ENCODE measurements around the gene MLLT3.

MLLT3 gene

GRCh38 chr9:20320921-20321320 is 301.4 kb downstream of the MLLT3 start:
- POLR2A ChIA-PET = interaction anchor here (0.6 kb wide), 1 partner anchor 81 kb away, joined by 3 read pairs; no protein-coding TSS in a partner anchor
- no peak for DNase-seq (ENCODE audit: extremely low spot score)
- CTCF ChIA-PET = no interaction called here
- TF ChIP-seq, protein P1, sequence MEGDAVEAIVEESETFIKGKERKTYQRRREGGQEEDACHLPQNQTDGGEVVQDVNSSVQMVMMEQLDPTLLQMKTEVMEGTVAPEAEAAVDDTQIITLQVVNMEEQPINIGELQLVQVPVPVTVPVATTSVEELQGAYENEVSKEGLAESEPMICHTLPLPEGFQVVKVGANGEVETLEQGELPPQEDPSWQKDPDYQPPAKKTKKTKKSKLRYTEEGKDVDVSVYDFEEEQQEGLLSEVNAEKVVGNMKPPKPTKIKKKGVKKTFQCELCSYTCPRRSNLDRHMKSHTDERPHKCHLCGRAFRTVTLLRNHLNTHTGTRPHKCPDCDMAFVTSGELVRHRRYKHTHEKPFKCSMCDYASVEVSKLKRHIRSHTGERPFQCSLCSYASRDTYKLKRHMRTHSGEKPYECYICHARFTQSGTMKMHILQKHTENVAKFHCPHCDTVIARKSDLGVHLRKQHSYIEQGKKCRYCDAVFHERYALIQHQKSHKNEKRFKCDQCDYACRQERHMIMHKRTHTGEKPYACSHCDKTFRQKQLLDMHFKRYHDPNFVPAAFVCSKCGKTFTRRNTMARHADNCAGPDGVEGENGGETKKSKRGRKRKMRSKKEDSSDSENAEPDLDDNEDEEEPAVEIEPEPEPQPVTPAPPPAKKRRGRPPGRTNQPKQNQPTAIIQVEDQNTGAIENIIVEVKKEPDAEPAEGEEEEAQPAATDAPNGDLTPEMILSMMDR (IDR thresholded peaks at IDR 0.05; ENCODE audit: control extremely low read depth, extremely low read depth, low read depth, missing control alignments) = no peak

DNA sequence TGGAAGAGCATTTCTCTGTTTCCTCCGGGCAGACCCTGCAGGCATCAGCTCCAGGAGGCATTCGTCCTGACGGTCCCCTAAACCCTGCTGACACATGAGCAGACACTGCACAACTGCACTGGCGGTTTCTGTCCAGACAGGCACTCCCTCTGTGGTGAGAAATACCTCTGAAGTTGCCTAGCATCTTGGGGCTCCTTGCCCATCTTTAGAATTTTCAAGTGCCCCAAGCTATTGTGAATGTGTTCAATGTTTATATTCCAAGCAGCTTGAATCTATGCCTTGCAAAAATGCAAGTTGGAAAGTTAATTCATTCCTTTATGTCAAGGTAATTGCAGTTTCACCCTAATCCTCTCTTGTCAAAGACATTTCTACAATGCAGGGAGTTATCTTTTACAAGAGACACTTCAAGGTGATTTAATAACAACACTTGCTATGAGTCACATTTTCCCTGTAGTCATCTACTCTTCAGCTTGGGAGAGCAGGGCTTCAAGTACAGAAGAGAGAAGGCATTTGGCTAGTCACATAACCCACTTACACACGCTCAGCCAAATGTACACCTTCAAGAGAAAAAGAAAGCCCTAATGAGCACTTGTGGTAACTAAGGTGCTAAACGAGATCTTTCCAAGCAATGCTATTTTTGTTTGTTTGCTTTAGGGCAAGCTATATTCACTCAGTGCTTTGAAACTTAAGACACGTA is 302.5 kb downstream of the MLLT3 start:
- POLR2A ChIA-PET = no interaction called here
- TF ChIP-seq, protein P1 (IDR thresholded peaks at IDR 0.05; ENCODE audit: control extremely low read depth, extremely low read depth, low read depth, missing control alignments) = no peak
- CTCF ChIA-PET = no interaction called here
- DNase-seq (ENCODE audit: extremely low spot score) = no peak

- no peak for DNase-seq (ENCODE audit: extremely low spot score)
- ChIA-PET CTCF (no interaction called here), POLR2A (no interaction called here)
- TF ChIP-seq, protein P1 (IDR thresholded peaks at IDR 0.05; ENCODE audit: control extremely low read depth, extremely low read depth, low read depth, missing control alignments) = no peak
These were observed 303.1 kb downstream of the MLLT3 start for GRCh38 chr9:20319241-20319640.

- POLR2A ChIA-PET = no interaction called here
- TF ChIP-seq, protein P1 (IDR thresholded peaks at IDR 0.05; ENCODE audit: control extremely low read depth, extremely low read depth, low read depth, missing control alignments) = no peak
- CTCF ChIA-PET = no interaction called here
- DNase-seq (ENCODE audit: extremely low spot score) = no peak
These were observed 304.6 kb downstream of the MLLT3 start for GRCh38 chr9:20317701-20318100.

DNA sequence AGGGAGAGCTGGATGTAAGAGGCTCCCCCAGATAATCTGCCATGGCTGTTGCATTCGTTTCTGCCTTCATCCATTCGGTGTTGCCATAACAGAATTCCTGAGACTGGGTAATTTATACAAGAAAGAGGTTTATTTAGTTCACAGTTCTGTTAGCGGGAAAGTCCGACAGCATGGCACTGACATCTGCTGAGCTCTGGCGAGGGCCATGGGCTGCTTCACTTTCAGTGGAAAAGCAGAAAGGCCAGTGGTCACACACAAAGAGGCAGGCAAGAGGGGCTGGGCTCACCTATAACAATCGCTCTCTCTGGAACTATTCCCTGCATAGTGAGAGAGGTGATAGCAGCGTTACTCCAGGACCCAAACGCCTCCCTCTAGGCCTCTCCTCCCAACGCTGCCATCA is 305.9 kb downstream of the MLLT3 start:
- DNase-seq (ENCODE audit: extremely low spot score) = no peak
- TF ChIP-seq, protein P1 (IDR thresholded peaks at IDR 0.05; ENCODE audit: control extremely low read depth, extremely low read depth, low read depth, missing control alignments) = no peak
- ChIA-PET POLR2A (no interaction called here), CTCF (no interaction called here)

- ChIA-PET CTCF (no interaction called here), POLR2A (no interaction called here)
- TF ChIP-seq, protein P1 (IDR thresholded peaks at IDR 0.05; ENCODE audit: control extremely low read depth, extremely low read depth, low read depth, missing control alignments) = no peak
- no peak for DNase-seq (ENCODE audit: extremely low spot score)
These were observed 306.6 kb downstream of the MLLT3 start for GRCh38 chr9:20315677-20316076.
